ENCODE data around the gene CUZD1. TPM values are rescaled to one million over a fixed set of nuclear protein-coding genes. Genes with fewer than 3 reads are reported as not detected.

CUZD1 gene
- total and polyA plus RNA-seq, 3 donors from 2014 or later: 1.5 to 2.0 (median 1.9) TPM

DNA sequence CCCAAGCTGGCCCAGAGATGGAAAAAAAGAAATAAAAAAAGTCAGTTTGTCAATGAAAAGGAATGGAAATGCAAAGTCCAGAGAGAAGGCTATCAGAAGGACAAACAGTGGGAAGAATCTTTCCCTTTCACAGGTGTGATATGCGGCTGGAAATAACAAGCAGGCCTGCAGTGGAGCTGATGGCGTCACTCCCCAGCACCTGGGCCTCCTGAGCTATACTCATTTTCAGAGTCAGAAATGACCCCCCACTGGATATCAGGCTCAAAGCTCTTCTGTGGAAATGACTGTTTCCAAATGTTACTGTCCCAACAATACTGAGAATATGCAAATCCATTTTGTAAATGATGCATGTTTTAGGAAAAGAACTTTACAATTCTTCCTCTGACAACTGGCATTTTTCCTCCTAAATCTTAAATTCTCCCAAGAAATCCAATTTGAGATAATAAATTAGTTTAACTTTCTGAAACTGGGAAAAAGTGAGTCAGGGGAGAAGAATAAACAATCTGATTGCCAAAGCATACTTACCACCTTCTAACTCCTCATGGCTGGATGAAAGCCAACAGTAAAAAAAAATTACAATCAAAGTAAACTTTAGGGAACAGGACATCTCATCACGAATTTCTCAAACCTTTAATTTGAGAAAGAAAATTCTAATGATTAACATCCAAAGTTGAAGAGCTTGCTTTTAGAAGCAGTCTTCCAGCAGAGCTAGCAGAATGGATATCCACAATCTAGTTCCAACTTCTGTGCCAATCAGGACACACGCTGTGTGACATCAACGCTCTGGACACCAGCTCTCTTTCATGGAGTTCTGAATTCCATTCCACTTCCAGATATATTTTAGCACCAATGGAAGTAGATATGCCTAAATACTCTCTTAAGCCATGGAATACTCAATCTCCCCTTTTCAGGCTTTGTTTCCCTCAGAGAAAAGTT lies 5.3 kb upstream of the CUZD1 start:
- H3K36me3 ChIP-seq (ENCODE audit: low read depth, missing control alignments): no peaks in the 10 kb centered on the region
- intact Hi-C loops (cut with DNase I; ENCODE audit: low total_unique reads): no loop called here
- 82 to 91% methylated on average over 5 of the region's 5 CpGs for WGBS, 2 donors

DNA sequence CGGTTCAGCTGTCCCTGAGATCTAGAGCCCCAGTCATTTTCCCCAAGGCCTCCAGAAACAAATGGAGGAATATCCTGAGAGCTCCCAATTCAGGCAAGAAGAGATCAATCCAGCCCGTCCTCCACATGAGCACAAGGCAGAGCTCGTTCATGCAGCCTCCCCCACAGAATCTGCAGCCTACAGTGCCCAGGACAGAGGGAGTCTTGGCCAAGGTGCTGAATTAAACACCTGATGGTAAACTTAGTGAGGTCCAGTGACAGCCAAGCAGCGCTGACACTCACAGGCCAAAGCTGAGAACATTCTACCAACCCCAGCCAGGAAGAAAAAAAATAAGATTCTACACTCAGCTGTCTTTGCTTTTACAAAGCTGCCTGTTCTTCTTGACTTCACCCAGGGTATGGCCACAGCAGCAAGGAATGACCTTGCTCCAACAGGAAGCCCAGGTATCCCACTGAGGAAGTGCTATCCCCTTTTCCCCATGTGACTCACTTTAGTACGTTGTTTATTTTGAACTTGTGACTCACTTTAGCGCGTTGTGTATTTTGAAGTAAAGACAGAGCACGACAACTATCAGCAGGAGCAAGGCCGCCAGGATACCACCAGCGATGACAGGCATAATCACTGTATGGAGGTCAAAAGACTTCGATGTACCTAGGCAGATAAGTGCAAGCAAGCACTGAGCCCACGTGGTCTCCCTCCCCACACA lies 4.4 kb upstream of the CUZD1 start:
- intact Hi-C loops (cut with DNase I; ENCODE audit: low total_unique reads): no loop called here
- Histone ChIP-seq H3K4me1 (no peaks in the 10 kb centered on the region), H3K27ac (no peak overlapping the region), H3K4me3 (no peak overlapping the region), H3K9me3 (no peaks in the 10 kb centered on the region), H3K36me3 (ENCODE audit: low read depth, missing control alignments) (no peaks in the 10 kb centered on the region), H3K27me3 (no peaks in the 10 kb centered on the region)
- TF ChIP-seq POLR2A (IDR thresholded peaks at IDR 0.05): no peak
- TF ChIP-seq, protein P1, sequence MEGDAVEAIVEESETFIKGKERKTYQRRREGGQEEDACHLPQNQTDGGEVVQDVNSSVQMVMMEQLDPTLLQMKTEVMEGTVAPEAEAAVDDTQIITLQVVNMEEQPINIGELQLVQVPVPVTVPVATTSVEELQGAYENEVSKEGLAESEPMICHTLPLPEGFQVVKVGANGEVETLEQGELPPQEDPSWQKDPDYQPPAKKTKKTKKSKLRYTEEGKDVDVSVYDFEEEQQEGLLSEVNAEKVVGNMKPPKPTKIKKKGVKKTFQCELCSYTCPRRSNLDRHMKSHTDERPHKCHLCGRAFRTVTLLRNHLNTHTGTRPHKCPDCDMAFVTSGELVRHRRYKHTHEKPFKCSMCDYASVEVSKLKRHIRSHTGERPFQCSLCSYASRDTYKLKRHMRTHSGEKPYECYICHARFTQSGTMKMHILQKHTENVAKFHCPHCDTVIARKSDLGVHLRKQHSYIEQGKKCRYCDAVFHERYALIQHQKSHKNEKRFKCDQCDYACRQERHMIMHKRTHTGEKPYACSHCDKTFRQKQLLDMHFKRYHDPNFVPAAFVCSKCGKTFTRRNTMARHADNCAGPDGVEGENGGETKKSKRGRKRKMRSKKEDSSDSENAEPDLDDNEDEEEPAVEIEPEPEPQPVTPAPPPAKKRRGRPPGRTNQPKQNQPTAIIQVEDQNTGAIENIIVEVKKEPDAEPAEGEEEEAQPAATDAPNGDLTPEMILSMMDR (IDR thresholded peaks at IDR 0.05): no peak
- 77 to 87% methylated on average over 12 of the region's 12 CpGs for WGBS, 2 donors
- no peak for DNase-seq

More for the DNA sequence above, 5.3 kb upstream of the CUZD1 start:
- no peaks in the 10 kb centered on the region for H3K9me3 ChIP-seq
- no peak overlapping the region for H3K27ac ChIP-seq
- TF ChIP-seq, protein P1 (IDR thresholded peaks at IDR 0.05): no peak
- TF ChIP-seq POLR2A (IDR thresholded peaks at IDR 0.05): no peak
- no peak overlapping the region for H3K4me3 ChIP-seq
- no peak for DNase-seq
- no peaks in the 10 kb centered on the region for H3K27me3 ChIP-seq
- no peaks in the 10 kb centered on the region for H3K4me1 ChIP-seq

DNA sequence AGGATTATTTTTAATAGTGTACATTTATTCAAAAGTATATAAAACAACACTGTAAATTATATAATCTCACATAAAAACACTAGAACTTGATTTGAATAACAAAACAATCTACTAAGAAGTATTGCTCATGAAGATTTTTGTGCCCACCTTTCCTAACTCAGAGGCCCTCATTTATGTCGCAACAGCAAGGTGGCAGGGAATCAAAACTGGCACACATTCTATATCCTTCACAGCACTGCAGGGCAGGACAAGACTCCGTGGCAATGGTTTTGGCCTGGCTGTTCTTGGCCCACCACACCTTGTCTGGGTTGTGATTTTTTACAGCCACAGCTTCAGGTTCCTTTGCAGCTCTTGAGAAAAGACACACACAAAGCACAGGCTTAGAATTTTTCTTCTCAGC lies 3.4 kb upstream of the CUZD1 start:
- no peaks in the 10 kb centered on the region for H3K9me3 ChIP-seq
- TF ChIP-seq, protein P1 (IDR thresholded peaks at IDR 0.05): no peak
- no peak for TF ChIP-seq POLR2A (IDR thresholded peaks at IDR 0.05)
- no peak overlapping the region for H3K4me3 ChIP-seq
- H3K36me3 ChIP-seq (ENCODE audit: low read depth, missing control alignments): no peaks in the 10 kb centered on the region
- DNase-seq: no peak
- intact Hi-C loops (cut with DNase I; ENCODE audit: low total_unique reads): no loop called here
- H3K4me1 ChIP-seq: no peaks in the 10 kb centered on the region
- 94 to 100% methylated on average over 2 of the region's 2 CpGs for WGBS, 2 donors
- no peak overlapping the region for H3K27ac ChIP-seq
- no peaks in the 10 kb centered on the region for H3K27me3 ChIP-seq

DNA sequence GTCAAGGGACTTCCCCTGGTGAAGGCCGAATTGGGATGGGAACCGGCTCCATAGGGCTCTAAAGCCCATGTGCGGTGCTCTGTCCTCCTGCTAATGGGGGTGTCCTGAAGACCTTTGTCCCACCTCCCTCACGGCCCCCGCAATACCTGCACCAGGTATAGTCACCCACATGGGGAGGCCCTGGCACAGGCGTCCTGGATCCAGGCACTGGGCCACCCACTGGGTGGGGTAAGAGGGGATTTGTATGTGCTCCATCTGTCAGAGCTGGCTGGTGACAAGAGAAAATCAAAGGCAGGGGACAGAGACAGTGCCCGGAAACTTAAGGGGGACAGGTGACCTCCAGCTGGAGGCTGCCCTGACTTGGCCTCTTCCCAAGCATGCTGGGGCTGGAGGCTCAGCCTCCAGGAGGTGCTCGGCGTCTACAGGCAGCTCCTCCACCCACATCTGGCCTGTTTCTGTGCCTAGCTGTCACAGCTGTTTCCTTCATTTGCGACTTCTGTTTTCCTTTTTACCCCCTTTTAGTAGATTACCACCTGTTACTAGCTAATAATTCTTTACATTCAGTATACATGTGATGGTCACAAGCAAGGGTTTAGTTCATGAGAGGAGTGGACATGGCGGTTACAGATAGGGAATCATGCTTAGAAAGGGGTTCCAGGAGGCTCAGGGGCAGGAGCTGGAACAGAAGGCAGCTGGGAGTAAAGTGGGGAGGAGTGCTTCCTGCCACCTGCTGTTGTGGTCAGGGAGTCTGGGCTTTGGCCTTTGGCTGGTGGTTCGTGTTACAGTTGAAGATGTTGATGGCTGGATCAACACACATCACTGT lies 2.3 kb upstream of the CUZD1 start:
- H3K9me3 ChIP-seq: no peaks in the 10 kb centered on the region
- no peaks in the 10 kb centered on the region for H3K27me3 ChIP-seq
- intact Hi-C loops (cut with DNase I; ENCODE audit: low total_unique reads): no loop called here
- no peaks in the 10 kb centered on the region for H3K36me3 ChIP-seq (ENCODE audit: low read depth, missing control alignments)
- H3K27ac ChIP-seq: no peak overlapping the region
- no peaks in the 10 kb centered on the region for H3K4me1 ChIP-seq
- no peak overlapping the region for H3K4me3 ChIP-seq
- WGBS, 2 donors: 89 to 91% methylated on average over 12 of the region's 12 CpGs
- no peak for DNase-seq
- no peak for TF ChIP-seq POLR2A (IDR thresholded peaks at IDR 0.05)
- TF ChIP-seq, protein P1 (IDR thresholded peaks at IDR 0.05): no peak

Data from testis (tissue), 3 donors.